Body of pancreas (tissue), 4 donors: ENCODE data around the gene DDX18. TPM values are rescaled to one million over a fixed set of nuclear protein-coding genes. Genes with fewer than 3 reads are reported as not detected.

Experiments
- ATAC-seq: fragments of 150-250 bp; one replicate; pipeline ENCODE4 v1.9.1; 2016
- DNase-seq, 4 donors: peaks; one replicate each; pipeline ENCODE4 v3.0.0-alpha.2; 2019
- H3K27ac ChIP-seq, 4 donors: fragments of 200-600 bp; sonication (generic); 1 replicate in 3 of 4; 2 replicates in 1 of 4; pipeline versions ENCODE4 v1.5.1 to v1.6.1; 2016 to 2019; ENCODE audit warnings: mild to moderate bottlenecking in 1 of 4, mixed read lengths in 1 of 4, moderate library complexity in 1 of 4
- H3K27me3 ChIP-seq, 2 donors: fragments of 200-600 bp; sonication (generic); one replicate each; pipeline ENCODE4 v1.6.0; 2016; ENCODE audit warnings: mild to moderate bottlenecking in 1 of 2
- H3K36me3 ChIP-seq, 2 donors: fragments of 200-600 bp; sonication (generic); replicated peaks in 1 of 2; 2 replicates each; pipeline ENCODE4 v1.5.1; 2016; ENCODE audit warnings: low read depth in 2 of 2; ENCODE audit not compliant: insufficient read depth in 1 of 2
- H3K4me1 ChIP-seq: fragments of 200-600 bp; sonication (generic); one replicate; pipeline ENCODE4 v1.6.0; 2016
- H3K4me3 ChIP-seq, 2 donors: fragments of 200-600 bp; sonication (generic); 1 replicate in 1 of 2; 2 replicates in 1 of 2; pipeline ENCODE4 v1.5.1; 2016 to 2019
- H3K9me3 ChIP-seq, 3 donors: fragments of 200-600 bp; sonication (generic); 1 replicate in 2 of 3; 2 replicates in 1 of 3; pipeline ENCODE4 v1.5.1; 2016
- POLR2A ChIP-seq, 3 donors: fragments of 450-650 bp; IDR thresholded peaks; one replicate each; pipeline ENCODE4 v1.6.1; 2016; ENCODE audit warnings: antibody characterized with exemption in 3 of 3, mild to moderate bottlenecking in 2 of 3
- WGBS, 2 donors: methylation state at CpG; one replicate each; pipeline ENCODE4 v1.1.5; 2017; 5-methylcytosine and 5-hydroxymethylcytosine counted together
- intact Hi-C: fragments of 100-400 bp; cut with DNase I; formaldehyde crosslinking; loops from one replicate; pipeline ENCODE4 v1.15.1; 2023
- total RNA-seq, 2 donors: library from RNA; depleted of rRNA; stranded (reverse); fragments of >200 nt; gene quantifications; one replicate each; pipeline ENCODE4 v1.1.0, GENCODE V29; 2016
- TF ChIP-seq, protein P1 (sequence below), 7 experiments: fragments of 450-650 bp in 4 of 7; fragments of 200-600 bp in 3 of 7; sonication (generic) in 3 of 7; IDR thresholded peaks; one replicate each; pipeline ENCODE4 v1.5.1; 2016 to 2019; ENCODE audit warnings: antibody characterized with exemption in 7 of 7

Gene DDX18
- total RNA-seq, 2 donors from 2014 or later = 25.1 to 30.1 TPM

DNA sequence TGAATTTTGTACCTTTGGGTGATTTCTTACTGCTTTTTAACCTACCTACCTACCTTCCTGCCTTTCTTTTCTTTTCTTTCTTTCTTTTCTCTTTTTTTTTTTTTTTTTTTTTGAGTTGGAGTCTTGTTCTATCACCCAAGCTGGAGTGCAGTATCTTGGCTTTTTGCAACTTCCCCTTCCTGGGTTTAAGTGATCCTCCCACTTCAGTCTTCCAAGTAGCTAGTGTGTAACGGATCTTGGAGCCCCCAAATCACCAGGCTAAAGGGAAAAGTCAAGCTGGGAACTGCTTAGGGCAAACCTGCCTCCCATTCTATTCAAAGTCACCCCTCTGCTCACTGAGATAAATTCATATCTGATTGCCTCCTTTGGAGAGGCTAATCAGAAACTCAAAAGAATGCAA lies 61.3 kb downstream of the DDX18 start:
- Histone ChIP-seq H3K27ac (no peak overlapping the region), H3K4me1 (no peaks in the 10 kb centered on the region), H3K9me3 (no peaks in the 10 kb centered on the region), H3K27me3 (no peaks in the 10 kb centered on the region), H3K36me3 (no peaks in the 10 kb centered on the region), H3K4me3 (no peak overlapping the region)
- 9 to 28% methylated on average over 1 of the region's 1 CpG for WGBS, 2 donors
- no peak for DNase-seq
- TF ChIP-seq POLR2A (IDR thresholded peaks at IDR 0.05) = no peak
- TF ChIP-seq, protein P1, sequence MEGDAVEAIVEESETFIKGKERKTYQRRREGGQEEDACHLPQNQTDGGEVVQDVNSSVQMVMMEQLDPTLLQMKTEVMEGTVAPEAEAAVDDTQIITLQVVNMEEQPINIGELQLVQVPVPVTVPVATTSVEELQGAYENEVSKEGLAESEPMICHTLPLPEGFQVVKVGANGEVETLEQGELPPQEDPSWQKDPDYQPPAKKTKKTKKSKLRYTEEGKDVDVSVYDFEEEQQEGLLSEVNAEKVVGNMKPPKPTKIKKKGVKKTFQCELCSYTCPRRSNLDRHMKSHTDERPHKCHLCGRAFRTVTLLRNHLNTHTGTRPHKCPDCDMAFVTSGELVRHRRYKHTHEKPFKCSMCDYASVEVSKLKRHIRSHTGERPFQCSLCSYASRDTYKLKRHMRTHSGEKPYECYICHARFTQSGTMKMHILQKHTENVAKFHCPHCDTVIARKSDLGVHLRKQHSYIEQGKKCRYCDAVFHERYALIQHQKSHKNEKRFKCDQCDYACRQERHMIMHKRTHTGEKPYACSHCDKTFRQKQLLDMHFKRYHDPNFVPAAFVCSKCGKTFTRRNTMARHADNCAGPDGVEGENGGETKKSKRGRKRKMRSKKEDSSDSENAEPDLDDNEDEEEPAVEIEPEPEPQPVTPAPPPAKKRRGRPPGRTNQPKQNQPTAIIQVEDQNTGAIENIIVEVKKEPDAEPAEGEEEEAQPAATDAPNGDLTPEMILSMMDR (IDR thresholded peaks at IDR 0.05) = no peak
- no peak for ATAC-seq
- intact Hi-C loops = no loop called here

DNA sequence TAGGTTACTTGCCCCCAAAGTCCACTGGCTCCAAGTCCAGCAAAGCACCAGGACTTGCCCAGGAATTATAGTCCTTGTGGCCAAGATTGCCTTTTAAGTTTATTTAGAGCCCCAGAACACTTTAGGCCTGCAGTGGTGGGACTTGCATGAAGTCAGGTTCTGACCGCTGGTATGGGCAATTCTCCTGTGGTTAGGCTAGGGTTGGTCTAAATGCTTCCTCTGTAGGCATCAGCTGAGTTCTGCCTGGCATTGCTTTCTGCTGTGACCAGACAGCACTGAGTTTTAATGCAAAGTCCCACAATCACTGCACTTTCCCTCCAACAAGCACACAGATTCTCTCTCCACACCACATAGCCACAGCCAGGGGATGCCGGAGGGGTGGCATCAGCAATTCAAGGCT lies 64.5 kb downstream of the DDX18 start:
- no peak for TF ChIP-seq POLR2A (IDR thresholded peaks at IDR 0.05)
- TF ChIP-seq, protein P1 (IDR thresholded peaks at IDR 0.05) = no peak
- Histone ChIP-seq H3K4me1 (no peaks in the 10 kb centered on the region), H3K9me3 (no peaks in the 10 kb centered on the region), H3K36me3 (no peaks in the 10 kb centered on the region), H3K27ac (no peak overlapping the region), H3K27me3 (no peaks in the 10 kb centered on the region), H3K4me3 (no peak overlapping the region)
- intact Hi-C loops = no loop called here
- DNase-seq (no peak), ATAC-seq (no peak)
- 74 to 80% methylated on average over 2 of the region's 2 CpGs for WGBS, 2 donors

Other genes with a start within 250 kb of the DDX18 start
- 10 to 100 TPM; 27.0 to 36.6 TPM for gene CCDC93, start 199.4 kb downstream of the DDX18 start, total RNA-seq